SK-N-SH (cell line): ENCODE measurements around the gene SPTLC1. TPM values are rescaled to one million over a fixed set of nuclear protein-coding genes. Genes with fewer than 3 reads are reported as not detected.

Experiments used
- CTCF ChIA-PET: fragments of 300-600, 350-600 bp; formaldehyde crosslinking; extraction: SDS; loops from one replicate; lab custom pipeline; 2021; lab: Yijun Ruan, JAX
- POLR2A ChIA-PET: fragments of 350-600 bp; sonication (Branson Sonifier 250); formaldehyde crosslinking; extraction: SDS; loops from one replicate; lab custom pipeline; 2020; ENCODE audit warnings: antibody characterized with exemption, inconsistent platforms; lab: Yijun Ruan, JAX
- DNase-seq: peaks from one replicate; pipeline ENCODE4 v3.0.0; 2012
- H2AFZ ChIP-seq: fragments of 200-600 bp; sonication (generic); 2 replicates; pipeline ENCODE4 v1.8.1; 2016; ENCODE audit warnings: antibody characterized with exemption, mild to moderate bottlenecking, low read depth
- H3F3A ChIP-seq: fragments of 200-600 bp; sonication (generic); replicated peaks from 2 replicates; pipeline ENCODE3; 2016; ENCODE audit warnings: antibody characterized with exemption, mild to moderate bottlenecking; ENCODE audit not compliant: insufficient read depth
- H3K27ac ChIP-seq, 2 experiments: fragments of 200-500 bp in 1 of 2; fragments of 200-600 bp in 1 of 2; sonication (Bioruptor generic) in 1 of 2; sonication (generic), shearing (Covaris generic) in 1 of 2; 2 replicates each; pipeline versions ENCODE4 v1.5.1 to v1.6.1; 2014 to 2016; ENCODE audit warnings: low read depth in 2 of 2, inconsistent platforms in 1 of 2, low read length in 1 of 2, mild to moderate bottlenecking in 1 of 2, mixed read lengths in 1 of 2
- H3K27me3 ChIP-seq: fragments of 200-600 bp; sonication (generic), shearing (Covaris generic); 2 replicates; pipeline ENCODE4 v1.6.1; 2016; ENCODE audit warnings: mixed run types; ENCODE audit not compliant: insufficient read depth
- H3K36me3 ChIP-seq, 2 experiments: fragments of 200-500 bp in 1 of 2; fragments of 200-600 bp in 1 of 2; sonication (Bioruptor generic) in 1 of 2; sonication (generic) in 1 of 2; replicated peaks in 1 of 2; 2 replicates each; pipeline versions ENCODE3 to v1.5.1; 2014 to 2016; ENCODE audit warnings: low read length in 1 of 2, mild to moderate bottlenecking in 1 of 2; ENCODE audit not compliant: insufficient read depth in 2 of 2, control insufficient read depth in 1 of 2
- H3K4me1 ChIP-seq, 2 experiments: fragments of 200-500 bp in 1 of 2; fragments of 200-600 bp in 1 of 2; sonication (Bioruptor generic) in 1 of 2; sonication (generic), shearing (Covaris generic) in 1 of 2; 2 replicates each; pipeline versions ENCODE4 v1.5.1 to v1.6.1; 2014 to 2016; ENCODE audit warnings: low read depth in 1 of 2, low read length in 1 of 2, mixed run types in 1 of 2; ENCODE audit not compliant: insufficient read depth in 2 of 2, control insufficient read depth in 1 of 2
- H3K4me2 ChIP-seq: fragments of 200-600 bp; sonication (generic), shearing (Covaris generic); 2 replicates; pipeline ENCODE4 v1.6.1; 2017; ENCODE audit warnings: mixed run types
- H3K4me3 ChIP-seq, 2 experiments: fragments of 200-500 bp in 1 of 2; fragments of 200-600 bp in 1 of 2; sonication (Bioruptor generic) in 1 of 2; sonication (generic), shearing (Covaris generic) in 1 of 2; 2 replicates each; pipeline versions ENCODE4 v1.5.1 to v1.8.1; 2014 to 2016; ENCODE audit warnings: low read depth in 2 of 2, inconsistent platforms in 1 of 2, low read length in 1 of 2, mild to moderate bottlenecking in 1 of 2, mixed read lengths in 1 of 2, moderate library complexity in 1 of 2
- H3K79me2 ChIP-seq: fragments of 200-600 bp; sonication (generic); 2 replicates; pipeline ENCODE4 v1.8.1; 2017; ENCODE audit warnings: mild to moderate bottlenecking; ENCODE audit not compliant: insufficient read depth
- H3K9ac ChIP-seq: fragments of 200-600 bp; sonication (generic); 2 replicates; pipeline ENCODE4 v1.6.1; 2017; ENCODE audit warnings: mixed run types
- H3K9me2 ChIP-seq: fragments of 200-600 bp; sonication (generic); 2 replicates; pipeline ENCODE4 v1.6.1; 2017; ENCODE audit warnings: mixed run types
- H3K9me3 ChIP-seq: fragments of 200-600 bp; sonication (generic); 2 replicates; pipeline ENCODE4 v1.6.1; 2017; ENCODE audit warnings: mixed run types, mild to moderate bottlenecking, moderate library complexity
- H4K20me1 ChIP-seq: fragments of 200-600 bp; sonication (generic); 2 replicates; pipeline ENCODE4 v1.6.1; 2017; ENCODE audit warnings: mild to moderate bottlenecking, mixed run types; ENCODE audit not compliant: insufficient read depth
- FOXJ3 ChIP-seq: sonication (generic); formaldehyde crosslinking; IDR thresholded peaks from 2 replicates; pipeline ENCODE4 v1.5.1; 2020; ENCODE audit warnings: mild to moderate bottlenecking, missing genetic modification reagents
- GABPA ChIP-seq: IDR thresholded peaks from 2 replicates; pipeline ENCODE4 v1.4.0; 2012; ENCODE audit warnings: low read depth, mild to moderate bottlenecking
- GATA2 ChIP-seq: sonication (generic); formaldehyde crosslinking; IDR thresholded peaks from 2 replicates; pipeline ENCODE4 v1.5.0; 2020; ENCODE audit warnings: mild to moderate bottlenecking, missing genetic modification reagents
- RAD21 ChIP-seq: IDR thresholded peaks from 2 replicates; pipeline ENCODE4 v1.6.1; 2012; ENCODE audit warnings: mild to moderate bottlenecking, low read length
- RFX5 ChIP-seq: IDR thresholded peaks from 2 replicates; pipeline ENCODE4 v1.6.1; 2012; ENCODE audit warnings: mild to moderate bottlenecking, improper control_type of control experiment, low read length
- RXRA ChIP-seq: IDR thresholded peaks from 2 replicates; pipeline ENCODE4 v1.4.0; 2012; ENCODE audit warnings: low read depth, mild to moderate bottlenecking, borderline replicate concordance
- SIN3A ChIP-seq: IDR thresholded peaks from 2 replicates; pipeline ENCODE4 v1.6.1; 2012; ENCODE audit warnings: low read depth, mild to moderate bottlenecking, low read length, moderate library complexity, borderline replicate concordance
- SMC3 ChIP-seq: IDR thresholded peaks from 2 replicates; pipeline ENCODE4 v1.6.1; 2012; ENCODE audit warnings: low read depth, low read length, improper control_type of control experiment
- WGBS: methylation state at CpG from one replicate; pipeline ENCODE4 v1.1.6; 2017; ENCODE audit warnings: low lambda C conversion rate; 5-methylcytosine and 5-hydroxymethylcytosine counted together
- polyA plus RNA-seq, 3 experiments: library from polyadenylated mRNA; depleted of rRNA; stranded (reverse); fragments of >200 nt; gene quantifications; 2 replicates each; pipeline ENCODE4 v1.2.3, GENCODE V29; 2012
- TF ChIP-seq, protein P1 (sequence below): fragments of 200-600 bp; sonication (generic); IDR thresholded peaks from 2 replicates; pipeline ENCODE4 v1.6.1; 2017; ENCODE audit warnings: antibody characterized with exemption, mild to moderate bottlenecking, moderate library complexity
- TF ChIP-seq, protein P2 (sequence below): IDR thresholded peaks from 2 replicates; pipeline ENCODE4 v1.4.0; 2012; ENCODE audit warnings: low read depth, borderline replicate concordance

SPTLC1 gene
- polyA plus RNA-seq, 1 of the 3 experiments (the other 2 are of a cell fraction) = 53.9 TPM

DNA sequence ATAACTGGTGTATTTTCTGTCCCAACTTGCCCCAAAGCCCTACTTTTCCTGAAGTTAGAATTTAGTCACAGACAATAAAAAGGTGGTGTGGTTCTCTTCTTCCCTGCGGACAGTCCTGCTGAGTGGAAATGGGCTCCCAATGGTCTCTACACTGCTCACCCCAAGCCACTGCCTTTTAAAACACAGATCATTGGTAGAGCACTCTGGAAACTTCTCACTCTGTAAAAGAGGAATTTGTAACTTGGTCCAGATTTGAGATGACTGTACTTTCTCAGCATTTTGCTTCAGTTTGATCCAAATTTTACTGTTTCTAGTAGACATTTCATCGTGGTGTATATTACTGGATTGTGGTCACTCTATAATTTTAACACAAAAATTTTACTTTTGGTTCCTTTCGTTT is 84.8 kb downstream of the SPTLC1 start:
- WGBS = 90% methylated on average over 3 of the region's 3 CpGs
- Histone ChIP-seq H3K9me2 (no peaks in the 10 kb centered on the region), H4K20me1 (no peaks in the 10 kb centered on the region), H3K4me3 (no peak overlapping the region), H3K4me2 (no peak overlapping the region), H3K4me1 (peaks cover 0 to 3% of the 10 kb centered on the region in 2 experiments; a peak in 1 of 4 replicates), H3K79me2 (no peaks in the 10 kb centered on the region), H3K9me3 (no peaks in the 10 kb centered on the region), H3K27ac (no peak overlapping the region), H3F3A (no peaks in the 10 kb centered on the region), H3K36me3 (peaks cover 27 to 42% of the 10 kb centered on the region in 2 experiments)
- CTCF ChIA-PET = interaction anchor here (0.7 to 1.3 kb wide), 3 partner anchors 39 to 75 kb away, joined by 3 to 5 read pairs (median 4); no protein-coding TSS in a partner anchor
- POLR2A ChIA-PET = no interaction called here
- TF ChIP-seq RXRA (no peak), GATA2 (CRISPR knock-in tag) (no peak), FOXJ3 (CRISPR knock-in tag) (no peak), SIN3A (no peak), SMC3 (no peak), RFX5 (no peak)
- TF ChIP-seq, protein P1, sequence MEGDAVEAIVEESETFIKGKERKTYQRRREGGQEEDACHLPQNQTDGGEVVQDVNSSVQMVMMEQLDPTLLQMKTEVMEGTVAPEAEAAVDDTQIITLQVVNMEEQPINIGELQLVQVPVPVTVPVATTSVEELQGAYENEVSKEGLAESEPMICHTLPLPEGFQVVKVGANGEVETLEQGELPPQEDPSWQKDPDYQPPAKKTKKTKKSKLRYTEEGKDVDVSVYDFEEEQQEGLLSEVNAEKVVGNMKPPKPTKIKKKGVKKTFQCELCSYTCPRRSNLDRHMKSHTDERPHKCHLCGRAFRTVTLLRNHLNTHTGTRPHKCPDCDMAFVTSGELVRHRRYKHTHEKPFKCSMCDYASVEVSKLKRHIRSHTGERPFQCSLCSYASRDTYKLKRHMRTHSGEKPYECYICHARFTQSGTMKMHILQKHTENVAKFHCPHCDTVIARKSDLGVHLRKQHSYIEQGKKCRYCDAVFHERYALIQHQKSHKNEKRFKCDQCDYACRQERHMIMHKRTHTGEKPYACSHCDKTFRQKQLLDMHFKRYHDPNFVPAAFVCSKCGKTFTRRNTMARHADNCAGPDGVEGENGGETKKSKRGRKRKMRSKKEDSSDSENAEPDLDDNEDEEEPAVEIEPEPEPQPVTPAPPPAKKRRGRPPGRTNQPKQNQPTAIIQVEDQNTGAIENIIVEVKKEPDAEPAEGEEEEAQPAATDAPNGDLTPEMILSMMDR = no peak
- TF ChIP-seq, protein P2, sequence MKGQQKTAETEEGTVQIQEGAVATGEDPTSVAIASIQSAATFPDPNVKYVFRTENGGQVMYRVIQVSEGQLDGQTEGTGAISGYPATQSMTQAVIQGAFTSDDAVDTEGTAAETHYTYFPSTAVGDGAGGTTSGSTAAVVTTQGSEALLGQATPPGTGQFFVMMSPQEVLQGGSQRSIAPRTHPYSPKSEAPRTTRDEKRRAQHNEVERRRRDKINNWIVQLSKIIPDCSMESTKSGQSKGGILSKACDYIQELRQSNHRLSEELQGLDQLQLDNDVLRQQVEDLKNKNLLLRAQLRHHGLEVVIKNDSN = no peak
- TF ChIP-seq, all 33 proteins: peak for 0
- Histone ChIP-seq H3K9ac (no peak overlapping the region), H3K27me3 (no peaks in the 10 kb centered on the region), H2AFZ (no peak overlapping the region)
- DNase-seq = no peak

DNA sequence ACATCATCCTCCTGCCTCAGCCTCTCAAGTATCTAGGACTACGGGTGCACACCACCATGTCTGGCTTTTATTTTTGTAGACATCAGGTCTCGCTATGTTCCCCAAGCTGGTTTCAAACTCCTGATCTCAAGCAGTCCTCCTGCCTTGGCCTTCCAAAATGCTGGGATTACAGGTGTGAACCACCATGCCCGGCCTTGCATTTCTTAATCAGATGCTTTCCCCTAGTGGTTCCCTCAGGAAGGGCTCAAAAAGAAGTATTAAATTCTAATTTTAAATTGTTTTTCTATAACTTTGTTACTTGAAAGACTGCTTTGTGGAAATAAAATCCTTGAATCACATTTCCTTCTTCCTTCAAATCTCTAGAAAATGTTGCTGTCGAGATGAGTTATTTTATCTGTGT is 85.7 kb downstream of the SPTLC1 start:
- Histone ChIP-seq H3K4me1 (no peaks in the 10 kb centered on the region), H3K9me3 (no peaks in the 10 kb centered on the region), H3K36me3 (peaks cover 25 to 34% of the 10 kb centered on the region in 2 experiments), H3K9ac (no peak overlapping the region), H3K79me2 (no peaks in the 10 kb centered on the region), H3K27me3 (no peaks in the 10 kb centered on the region)
- POLR2A ChIA-PET = no interaction called here
- over 99% methylated on average over 4 of the region's 4 CpGs for WGBS
- TF ChIP-seq GABPA (no peak), RAD21 (peak; percentile 37)
- TF ChIP-seq, protein P1 = peak; percentile 31; the same call in 1 of the 2 replicates
- TF ChIP-seq, all 33 proteins: peak for 2
- DNase-seq = no peak
- Histone ChIP-seq H3K4me2 (no peak overlapping the region), H3F3A (no peaks in the 10 kb centered on the region), H3K27ac (no peak overlapping the region), H3K9me2 (no peaks in the 10 kb centered on the region), H3K4me3 (no peak overlapping the region), H4K20me1 (no peaks in the 10 kb centered on the region), H2AFZ (no peak overlapping the region)
- CTCF ChIA-PET = interaction anchor here (0.5 to 1.0 kb wide), 4 partner anchors 39 to 85 kb away, joined by 3 to 5 read pairs (median 3); no protein-coding TSS in a partner anchor
